T-helper 17 cell (primary cell): ENCODE measurements around the gene PGM2. TPM values are rescaled to one million over a fixed set of nuclear protein-coding genes. Genes with fewer than 3 reads are reported as not detected.
A peak's percentile ranks its signal among the peaks of the same experiment; 100 is the strongest.

Source experiments
- ATAC-seq: fragments of 150-1000 bp; cut with Tn5 transposase; 2 replicates; pipeline ENCODE4 v1.10.0; 2021; ENCODE audit warnings: mild to moderate bottlenecking, moderate library complexity
- DNase-seq, 3 donors: peaks; one replicate each; pipeline versions ENCODE4 v3.0.0 to v3.0.0-alpha.2; 2020 to 2021
- H3K9me3 ChIP-seq: one replicate; pipeline ENCODE4 v1.7.0; 2013; ENCODE audit warnings: low read length, mild to moderate bottlenecking; ENCODE audit not compliant: control insufficient read depth, poor library complexity, severe bottlenecking
- H3K27ac Mint-ChIP-seq: one replicate; pipeline ENCODE4 v1.8.0; 2022; ENCODE audit warnings: mild to moderate bottlenecking, moderate library complexity, mixed read lengths
- H3K27me3 Mint-ChIP-seq: one replicate; pipeline ENCODE4 v1.8.0; 2022; ENCODE audit warnings: mixed read lengths
- H3K36me3 Mint-ChIP-seq: one replicate; pipeline ENCODE4 v1.8.0; 2022; ENCODE audit warnings: low read depth, mixed read lengths
- H3K4me1 Mint-ChIP-seq: one replicate; pipeline ENCODE4 v1.8.0; 2022; ENCODE audit warnings: mild to moderate bottlenecking, mixed read lengths
- H3K4me3 Mint-ChIP-seq: one replicate; pipeline ENCODE4 v1.8.0; 2022; ENCODE audit warnings: mild to moderate bottlenecking, moderate library complexity, mixed read lengths
- total RNA-seq, 4 donors: library from RNA in 2 of 4; stranded (reverse) in 2 of 4; gene quantifications; one replicate each; pipeline ENCODE4 v1.2.3 and lab custom pipeline; 2022 to 2026

PGM2 gene
- total RNA-seq, 2 donors from 2014 or later, result 14.0 to 17.7 TPM

DNA sequence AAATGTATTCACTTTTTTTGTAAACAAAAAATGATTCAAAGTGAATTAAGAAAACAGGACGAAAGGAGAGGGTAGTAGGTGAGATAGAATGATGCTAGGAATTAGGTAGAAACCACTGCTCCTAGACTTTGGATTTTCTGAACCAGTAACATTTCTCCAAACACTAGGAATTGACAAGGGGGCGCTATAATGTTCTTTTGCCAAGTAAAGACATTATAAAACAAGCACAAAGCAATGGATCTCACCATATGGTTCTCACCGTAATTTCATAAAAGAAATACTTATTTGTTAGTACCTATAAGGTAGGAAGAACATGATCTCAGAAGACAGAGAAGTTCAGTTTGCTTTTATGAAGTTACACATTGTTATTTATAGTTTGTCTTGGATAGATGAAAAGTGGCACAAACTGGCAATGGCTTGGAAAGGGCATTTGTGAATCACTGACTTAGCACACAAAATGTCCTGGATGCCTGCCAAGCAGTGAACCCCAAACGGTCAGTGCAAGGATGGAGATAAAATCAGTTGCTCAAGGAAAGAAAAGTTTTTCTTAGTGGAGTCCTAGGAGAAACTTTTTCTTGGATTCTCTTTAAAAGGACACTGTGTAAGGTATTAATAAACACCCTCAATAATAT is 56.3 kb downstream of the PGM2 start:
- no peak for DNase-seq
- H3K27ac Mint-ChIP-seq, result no peak overlapping the region
- H3K36me3 Mint-ChIP-seq, result no peaks in the 10 kb centered on the region
- ATAC-seq, result no peak
- no peaks in the 10 kb centered on the region for H3K4me1 Mint-ChIP-seq
- H3K4me3 Mint-ChIP-seq, result no peak overlapping the region
- H3K27me3 Mint-ChIP-seq, result peaks cover 14% of the 10 kb centered on the region
- H3K9me3 ChIP-seq, result no peaks in the 10 kb centered on the region

DNA sequence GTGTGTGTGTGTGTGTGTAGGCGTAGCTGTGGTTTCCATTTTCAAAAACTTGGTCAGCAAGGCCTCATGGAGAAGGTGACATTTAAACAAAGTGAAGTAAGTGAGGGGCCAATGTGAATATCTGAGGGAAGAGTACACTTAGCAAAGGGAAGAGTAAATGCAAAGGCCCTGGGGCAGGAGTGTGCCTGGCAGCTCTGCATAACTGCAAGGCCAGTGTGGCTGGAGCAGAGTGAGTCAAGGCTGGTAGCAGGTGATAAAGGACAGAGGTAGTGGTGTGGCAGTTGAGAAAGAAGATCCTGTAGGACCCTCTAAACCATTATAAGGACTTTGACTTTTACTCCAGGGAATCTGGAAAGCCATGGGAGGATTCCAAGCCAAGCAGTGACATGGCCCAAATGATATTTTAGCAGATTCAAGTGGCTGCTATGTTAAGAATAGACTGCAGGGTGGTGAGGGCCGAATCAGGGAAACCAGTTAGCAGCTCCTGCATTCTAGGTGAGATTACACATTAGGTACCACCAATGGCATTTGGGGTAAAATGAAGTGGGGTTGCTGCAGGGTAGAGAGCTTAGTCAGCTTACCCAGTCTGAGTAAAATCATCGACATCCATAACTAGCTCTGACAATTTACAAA is 58.5 kb downstream of the PGM2 start:
- DNase-seq (no peak), ATAC-seq (no peak)
- Mint-ChIP-seq H3K27ac (no peak overlapping the region), H3K27me3 (peaks cover 14% of the 10 kb centered on the region), H3K36me3 (no peaks in the 10 kb centered on the region), H3K4me3 (no peak overlapping the region), H3K4me1 (peaks cover 4% of the 10 kb centered on the region)
- no peaks in the 10 kb centered on the region for H3K9me3 ChIP-seq

DNA sequence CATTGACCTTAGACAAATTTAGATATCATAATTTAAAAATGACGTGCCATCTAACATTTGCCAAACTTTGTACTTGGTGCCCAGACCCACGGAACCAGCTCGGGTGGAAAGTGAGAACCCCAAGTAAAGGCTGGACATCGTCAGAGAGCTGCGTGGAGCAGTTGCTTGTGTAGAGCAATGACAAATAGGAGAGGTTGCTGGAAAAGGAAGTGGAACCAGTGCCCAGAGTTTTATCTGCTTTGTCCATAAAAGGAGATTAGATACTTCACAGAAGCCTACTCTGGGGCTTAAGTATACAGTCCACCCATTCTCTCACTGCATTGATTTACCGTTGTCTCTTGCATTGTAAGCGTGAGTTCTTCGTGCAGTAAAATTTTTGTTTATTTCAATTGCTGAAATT is 59.0 kb downstream of the PGM2 start:
- no peak for ATAC-seq
- peaks cover 4% of the 10 kb centered on the region for H3K4me1 Mint-ChIP-seq
- H3K27me3 Mint-ChIP-seq, result peaks cover 14% of the 10 kb centered on the region
- H3K4me3 Mint-ChIP-seq, result no peak overlapping the region
- H3K27ac Mint-ChIP-seq, result peak overlapping the region; percentile 65
- no peaks in the 10 kb centered on the region for H3K9me3 ChIP-seq
- no peaks in the 10 kb centered on the region for H3K36me3 Mint-ChIP-seq
- no peak for DNase-seq

DNA sequence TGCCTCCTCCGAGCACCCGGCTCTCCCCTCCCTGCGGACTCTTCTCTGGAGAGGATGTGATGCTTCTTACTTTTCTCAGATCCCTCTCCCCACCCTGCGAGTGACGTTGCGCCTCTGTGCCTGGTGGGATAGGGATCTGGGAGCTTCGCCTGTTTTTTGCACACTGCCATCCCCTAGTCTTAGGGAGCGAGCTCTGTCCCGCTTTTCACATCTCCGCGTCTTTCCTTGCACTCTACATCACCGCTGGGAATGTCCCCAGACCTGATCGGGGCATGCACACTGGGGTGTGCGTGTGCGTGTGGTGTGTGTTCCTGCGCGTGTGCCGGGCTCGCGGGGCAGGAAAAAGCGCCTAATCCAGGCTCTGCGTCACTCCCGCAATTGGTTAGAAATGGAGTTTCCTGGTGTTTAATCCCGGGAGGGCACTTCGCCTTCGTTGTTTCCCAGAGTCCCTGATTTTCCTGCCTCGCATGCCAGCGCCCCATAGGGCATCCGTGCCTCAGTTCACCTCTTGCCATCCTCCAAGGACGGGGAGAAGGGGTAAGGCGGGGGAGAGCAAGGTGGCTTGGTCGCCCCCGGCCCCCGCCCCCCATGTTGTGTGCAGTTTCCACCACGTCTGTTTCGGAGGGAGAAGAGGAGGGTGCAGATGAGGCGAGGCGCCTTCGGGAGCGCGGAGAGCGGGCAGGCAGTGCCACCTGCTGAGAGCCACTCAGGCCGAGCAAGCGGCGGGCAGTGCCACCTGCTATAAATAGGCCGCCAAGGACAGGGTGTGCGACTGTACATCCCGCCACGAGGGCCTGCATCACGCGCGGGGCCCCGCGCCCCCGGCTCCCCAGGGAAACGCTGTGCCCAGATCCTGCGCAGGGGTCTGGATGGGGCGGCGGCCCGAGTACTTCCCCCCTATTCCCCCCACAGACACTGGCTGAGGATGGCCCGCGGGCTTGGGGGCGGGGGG is 63.6 kb downstream of the PGM2 start:
- Mint-ChIP-seq H3K36me3 (no peaks in the 10 kb centered on the region), H3K27me3 (no peaks in the 10 kb centered on the region)
- peak in 2 of 3 donors; percentile 9 to 18 for DNase-seq

DNA sequence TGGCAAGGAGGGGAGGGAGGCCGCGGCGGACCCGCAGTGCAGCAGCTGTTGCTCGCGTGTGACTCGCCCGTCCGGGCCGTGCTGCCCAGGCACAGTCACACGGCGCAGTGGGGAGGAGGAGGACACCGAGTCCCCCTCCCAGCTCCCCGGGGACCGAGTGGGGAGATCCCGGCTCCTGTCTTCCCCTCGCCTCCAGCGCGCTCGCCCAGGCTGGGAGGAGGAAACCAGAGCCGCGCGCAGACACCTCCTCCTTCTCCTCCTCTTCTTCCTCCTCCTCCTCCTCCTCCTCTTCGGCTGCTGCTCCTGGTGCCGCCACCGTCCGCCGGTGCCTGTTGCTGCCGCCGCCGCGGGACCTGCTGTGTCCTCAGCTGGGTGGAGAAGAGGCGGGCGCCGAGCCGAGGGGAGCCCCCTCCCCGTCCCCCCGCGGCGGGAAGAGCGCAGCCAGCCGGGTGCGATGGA is 64.3 kb downstream of the PGM2 start, which contains the start of gene TBC1D1:
TBC1D1 (plus strand) TSS at position 284 of the 459 bp plus-strand sequence. CDS start 11,012 bp downstream, outside the sequence.
- H3K27me3 Mint-ChIP-seq, result no peaks in the 10 kb centered on the region
- DNase-seq, result peak; percentile 7 to 17 (median 12)
- no peaks in the 10 kb centered on the region for H3K36me3 Mint-ChIP-seq
- H3K27ac Mint-ChIP-seq, result peak within 1 kb of the TSS; percentile 94
- no peaks in the 10 kb centered on the region for H3K9me3 ChIP-seq
- ATAC-seq, result peak; percentile 51
- H3K4me1 Mint-ChIP-seq, result peaks cover 24% of the 10 kb centered on the region
- peak within 1 kb of the TSS; percentile 90 for H3K4me3 Mint-ChIP-seq

More for the DNA sequence above, 63.6 kb downstream of the PGM2 start:
- no peaks in the 10 kb centered on the region for H3K9me3 ChIP-seq
- Mint-ChIP-seq H3K27ac (peak overlapping the region; percentile 76), H3K4me3 (peak overlapping the region; percentile 90), H3K4me1 (peaks cover 20% of the 10 kb centered on the region)
- peak; percentile 22 for ATAC-seq

DNA sequence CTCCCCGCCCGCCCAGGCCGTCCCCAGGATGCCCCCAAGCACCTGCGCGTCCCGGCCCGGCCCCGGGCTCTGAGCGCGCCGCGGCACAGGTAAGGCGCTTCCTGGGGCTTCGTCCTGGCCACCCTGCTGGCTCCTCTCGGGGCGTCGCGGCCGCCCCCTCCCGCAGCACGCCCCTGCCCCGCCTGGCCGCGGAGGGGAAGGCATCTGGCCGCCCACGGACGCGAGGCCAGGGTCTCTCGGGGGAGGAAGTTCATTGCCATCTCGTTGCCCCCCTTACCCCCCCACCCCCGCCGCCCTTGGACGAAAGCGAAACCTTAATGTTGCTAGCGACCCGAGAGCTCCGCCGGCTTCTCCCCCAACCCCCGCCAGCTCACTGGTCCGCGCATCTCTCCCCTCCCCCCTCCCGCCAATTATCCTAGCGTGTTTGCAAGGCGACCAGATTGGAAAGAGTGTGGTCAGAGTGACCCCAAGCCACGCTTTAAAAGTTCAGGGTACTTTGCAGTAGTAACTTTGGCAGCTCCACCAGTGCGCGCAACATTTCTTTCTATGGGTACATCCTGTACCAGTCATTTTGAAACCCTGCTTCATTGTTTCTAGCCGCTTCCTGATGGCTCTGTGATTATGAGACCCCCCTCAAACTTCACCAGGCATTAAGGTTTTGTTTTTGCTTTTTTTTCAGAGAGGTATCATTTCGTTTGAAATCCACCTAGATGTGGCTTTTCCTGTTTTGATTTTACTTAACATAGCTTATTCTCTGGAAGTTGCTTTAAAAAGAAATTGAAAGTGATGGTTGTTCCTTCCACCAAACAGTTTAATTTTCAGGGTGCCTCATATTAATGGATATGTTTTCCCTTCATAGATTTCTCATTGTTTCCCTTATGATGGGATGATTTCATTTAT is 65.0 kb downstream of the PGM2 start:
- DNase-seq, result peak; percentile 32 to 54 (median 48)
- peaks cover 30% of the 10 kb centered on the region for H3K4me1 Mint-ChIP-seq
- H3K36me3 Mint-ChIP-seq, result no peaks in the 10 kb centered on the region

DNA sequence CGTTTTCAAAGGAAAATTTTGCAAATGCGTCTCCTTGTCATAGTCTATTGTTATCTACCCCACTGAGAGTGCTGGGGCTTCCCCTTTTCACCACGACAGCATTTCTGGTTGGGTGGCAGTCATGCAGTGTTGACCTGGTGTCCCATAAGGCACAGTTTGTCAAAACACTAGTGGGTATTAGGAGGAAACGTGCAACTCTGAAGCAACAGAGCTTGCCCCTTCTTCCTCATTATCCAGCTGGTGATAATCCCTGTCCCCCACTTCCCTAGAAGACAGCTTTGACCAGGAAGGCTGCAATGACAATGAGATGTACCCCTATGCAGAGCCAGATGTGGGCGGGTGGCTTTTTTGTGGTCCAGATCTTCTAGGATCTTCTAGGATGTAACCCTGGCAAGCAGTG is 66.2 kb downstream of the PGM2 start:
- peak in 2 of 3 donors; percentile 10 to 14 for DNase-seq
- ATAC-seq, result peak; percentile 72
- H3K9me3 ChIP-seq, result no peaks in the 10 kb centered on the region
- peak overlapping the region; percentile 90 for H3K4me3 Mint-ChIP-seq
- peaks cover 35% of the 10 kb centered on the region for H3K4me1 Mint-ChIP-seq
- no peaks in the 10 kb centered on the region for H3K27me3 Mint-ChIP-seq
- H3K27ac Mint-ChIP-seq, result peak overlapping the region; percentile 94
- no peaks in the 10 kb centered on the region for H3K36me3 Mint-ChIP-seq

More for the DNA sequence above, 65.0 kb downstream of the PGM2 start:
- peak overlapping the region; percentile 94 for H3K27ac Mint-ChIP-seq
- no peaks in the 10 kb centered on the region for H3K27me3 Mint-ChIP-seq
- ATAC-seq, result peak; percentile 68
- peak overlapping the region; percentile 90 for H3K4me3 Mint-ChIP-seq
- no peaks in the 10 kb centered on the region for H3K9me3 ChIP-seq

DNA sequence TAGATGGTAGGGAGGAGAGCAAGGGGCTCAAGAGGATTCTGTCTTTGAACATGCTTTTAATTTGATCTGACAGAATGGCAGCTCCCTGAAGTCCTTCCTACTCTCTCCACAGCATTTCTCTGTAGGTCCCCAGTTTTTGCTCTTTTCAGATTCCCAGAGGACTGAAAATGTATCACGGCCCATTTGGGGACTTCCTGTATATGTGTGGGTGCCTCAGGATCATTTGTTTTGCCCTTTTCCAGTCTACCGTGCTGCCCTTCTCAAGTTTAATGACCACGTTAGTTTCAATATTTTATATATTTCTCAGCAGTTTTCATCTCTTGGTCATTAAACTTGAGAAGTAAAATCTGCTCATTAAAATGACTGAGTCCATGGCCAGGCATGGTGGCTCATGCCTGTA is 66.7 kb downstream of the PGM2 start:
- Mint-ChIP-seq H3K4me1 (peaks cover 36% of the 10 kb centered on the region), H3K27ac (peak overlapping the region; percentile 94), H3K4me3 (peak overlapping the region; percentile 90), H3K27me3 (no peaks in the 10 kb centered on the region), H3K36me3 (no peaks in the 10 kb centered on the region)
- no peak for ATAC-seq
- no peaks in the 10 kb centered on the region for H3K9me3 ChIP-seq
- no peak for DNase-seq

DNA sequence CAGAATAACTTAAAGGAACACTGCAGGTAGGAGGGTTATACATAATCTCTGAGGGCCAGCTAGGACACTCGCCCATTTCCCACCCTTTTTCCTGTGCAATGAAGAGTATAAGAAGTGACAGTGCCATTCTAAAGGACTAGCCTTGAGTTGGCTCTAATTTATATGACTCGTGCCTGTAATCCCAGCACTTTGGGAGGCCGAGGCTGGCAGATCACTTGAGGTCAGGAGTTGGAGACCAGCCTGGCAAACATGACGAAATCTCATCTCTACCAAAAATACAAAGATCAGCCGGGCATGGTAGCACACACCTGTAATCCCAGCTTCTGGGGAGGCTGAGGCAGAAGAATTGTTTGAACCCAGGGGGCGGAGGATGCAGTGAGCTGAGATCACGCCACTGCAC is 68.8 kb downstream of the PGM2 start:
- H3K27ac Mint-ChIP-seq, result peak overlapping the region; percentile 53
- H3K4me1 Mint-ChIP-seq, result peaks cover 47% of the 10 kb centered on the region
- no peaks in the 10 kb centered on the region for H3K9me3 ChIP-seq
- peaks cover 3% of the 10 kb centered on the region for H3K36me3 Mint-ChIP-seq
- no peak for DNase-seq
- no peaks in the 10 kb centered on the region for H3K27me3 Mint-ChIP-seq
- no peak overlapping the region for H3K4me3 Mint-ChIP-seq
- ATAC-seq, result no peak

DNA sequence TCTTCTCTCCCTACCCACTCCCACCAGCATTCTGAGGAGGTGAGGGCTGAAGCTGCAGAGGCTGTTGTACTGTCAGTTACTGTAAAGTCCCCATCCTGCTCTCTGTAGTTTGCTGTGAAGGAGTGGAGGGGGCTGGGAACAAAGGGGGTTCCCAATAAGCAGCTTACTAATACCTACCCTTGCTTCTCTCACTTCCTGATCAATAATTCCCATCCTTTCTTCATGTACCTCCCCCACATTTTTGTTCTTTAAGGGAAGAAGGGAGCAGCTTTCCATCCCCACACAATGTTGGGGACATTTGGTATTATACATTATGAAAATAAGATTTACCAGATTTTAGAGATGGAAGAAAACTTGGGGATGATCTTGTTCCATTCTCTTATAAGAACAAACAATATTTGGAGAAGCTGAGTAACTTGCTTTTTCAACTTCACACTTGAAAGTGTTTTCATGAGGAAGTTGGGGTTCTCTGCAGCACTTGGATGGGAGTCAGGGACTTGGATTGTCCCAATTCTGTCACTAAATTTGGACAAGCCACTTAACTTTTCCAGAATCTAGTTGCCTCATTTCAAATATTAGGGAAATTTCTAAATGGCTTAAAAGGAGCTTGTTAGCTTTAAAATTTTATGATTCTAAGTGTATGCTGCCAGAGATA is 69.8 kb downstream of the PGM2 start:
- Mint-ChIP-seq H3K27ac (no peak overlapping the region), H3K4me1 (peaks cover 52% of the 10 kb centered on the region), H3K27me3 (no peaks in the 10 kb centered on the region), H3K4me3 (no peak overlapping the region), H3K36me3 (peaks cover 3% of the 10 kb centered on the region)
- DNase-seq (no peak), ATAC-seq (no peak)
- no peaks in the 10 kb centered on the region for H3K9me3 ChIP-seq

DNA sequence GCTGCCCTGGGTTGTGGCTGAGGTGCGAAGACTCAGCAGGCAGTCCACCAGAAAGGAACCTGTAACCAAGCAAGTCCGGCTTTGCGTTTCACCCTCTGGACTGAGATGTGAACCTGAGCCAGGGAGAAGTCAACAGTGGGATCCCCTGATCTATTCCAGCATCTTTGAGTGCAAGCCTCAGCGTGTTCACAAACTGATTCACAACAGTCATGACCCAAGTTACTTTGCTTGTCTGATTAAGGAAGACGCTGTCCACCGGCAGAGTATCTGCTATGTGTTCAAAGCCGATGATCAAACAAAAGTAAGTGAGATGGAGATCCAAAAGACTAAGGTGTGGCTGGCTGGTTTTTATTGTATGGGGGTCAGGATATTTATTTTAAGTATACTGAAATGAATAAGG is 75.7 kb downstream of the PGM2 start:
- ATAC-seq, result no peak
- no peaks in the 10 kb centered on the region for H3K9me3 ChIP-seq
- Mint-ChIP-seq H3K27ac (peak overlapping the region; percentile 9), H3K4me3 (no peak overlapping the region), H3K36me3 (peaks cover 6% of the 10 kb centered on the region), H3K27me3 (no peaks in the 10 kb centered on the region), H3K4me1 (peaks cover 39% of the 10 kb centered on the region)
- no peak for DNase-seq
